ENCODE data around the gene DGCR8. TPM values are rescaled to one million over a fixed set of nuclear protein-coding genes. Genes with fewer than 3 reads are reported as not detected.

The DGCR8 gene
- total RNA-seq, 1 donor, result 44.2 TPM

DNA sequence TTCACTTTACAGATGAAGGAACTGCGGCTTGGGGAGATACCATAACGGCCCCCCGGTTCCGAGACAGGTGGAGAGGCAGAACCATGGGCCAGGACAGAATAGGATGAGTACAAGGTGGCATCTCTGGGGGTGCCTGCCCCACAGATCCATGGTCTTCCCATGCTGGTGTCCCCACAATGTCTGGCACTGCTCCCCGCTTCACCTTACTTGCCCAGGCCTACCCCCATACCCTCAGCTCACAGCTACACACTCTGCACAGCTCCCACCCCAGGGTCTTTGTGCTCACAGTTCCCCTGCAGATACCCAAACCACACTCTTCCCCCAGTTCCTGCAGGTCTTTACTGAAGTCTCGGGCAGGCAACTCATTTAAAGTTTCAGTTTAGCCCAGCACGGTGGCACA lies 11.4 kb upstream of the DGCR8 start:
- no peak overlapping the region for H3K4me2 ChIP-seq (ENCODE audit: insufficient read depth, low read length)
- DNase-seq (ENCODE audit: insufficient read length, low spot score, missing footprints), result no peak
- TF ChIP-seq, protein P1, sequence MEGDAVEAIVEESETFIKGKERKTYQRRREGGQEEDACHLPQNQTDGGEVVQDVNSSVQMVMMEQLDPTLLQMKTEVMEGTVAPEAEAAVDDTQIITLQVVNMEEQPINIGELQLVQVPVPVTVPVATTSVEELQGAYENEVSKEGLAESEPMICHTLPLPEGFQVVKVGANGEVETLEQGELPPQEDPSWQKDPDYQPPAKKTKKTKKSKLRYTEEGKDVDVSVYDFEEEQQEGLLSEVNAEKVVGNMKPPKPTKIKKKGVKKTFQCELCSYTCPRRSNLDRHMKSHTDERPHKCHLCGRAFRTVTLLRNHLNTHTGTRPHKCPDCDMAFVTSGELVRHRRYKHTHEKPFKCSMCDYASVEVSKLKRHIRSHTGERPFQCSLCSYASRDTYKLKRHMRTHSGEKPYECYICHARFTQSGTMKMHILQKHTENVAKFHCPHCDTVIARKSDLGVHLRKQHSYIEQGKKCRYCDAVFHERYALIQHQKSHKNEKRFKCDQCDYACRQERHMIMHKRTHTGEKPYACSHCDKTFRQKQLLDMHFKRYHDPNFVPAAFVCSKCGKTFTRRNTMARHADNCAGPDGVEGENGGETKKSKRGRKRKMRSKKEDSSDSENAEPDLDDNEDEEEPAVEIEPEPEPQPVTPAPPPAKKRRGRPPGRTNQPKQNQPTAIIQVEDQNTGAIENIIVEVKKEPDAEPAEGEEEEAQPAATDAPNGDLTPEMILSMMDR (IDR thresholded peaks at IDR 0.05; ENCODE audit: extremely low read depth, low read depth, low read length), result no peak
- H3K9me3 ChIP-seq (ENCODE audit: low read depth, low read length), result no peaks in the 10 kb centered on the region
- no peaks in the 10 kb centered on the region for H3K4me1 ChIP-seq (ENCODE audit: insufficient read depth, low read length)
- no peaks in the 10 kb centered on the region for H3K27me3 ChIP-seq (ENCODE audit: insufficient read depth, low read length)
- H2AFZ ChIP-seq (ENCODE audit: low read length), result no peak overlapping the region
- no peak overlapping the region for H3K4me3 ChIP-seq (ENCODE audit: insufficient read depth, low read length)
- no peak overlapping the region for H3K27ac ChIP-seq (ENCODE audit: low read depth, low read length)
- H3K79me2 ChIP-seq (ENCODE audit: insufficient read depth, low read length), result no peaks in the 10 kb centered on the region
- no peaks in the 10 kb centered on the region for H4K20me1 ChIP-seq (ENCODE audit: insufficient read depth, low read length)
- peaks cover 4% of the 10 kb centered on the region for H3K36me3 ChIP-seq (ENCODE audit: insufficient read depth, low read length)

DNA sequence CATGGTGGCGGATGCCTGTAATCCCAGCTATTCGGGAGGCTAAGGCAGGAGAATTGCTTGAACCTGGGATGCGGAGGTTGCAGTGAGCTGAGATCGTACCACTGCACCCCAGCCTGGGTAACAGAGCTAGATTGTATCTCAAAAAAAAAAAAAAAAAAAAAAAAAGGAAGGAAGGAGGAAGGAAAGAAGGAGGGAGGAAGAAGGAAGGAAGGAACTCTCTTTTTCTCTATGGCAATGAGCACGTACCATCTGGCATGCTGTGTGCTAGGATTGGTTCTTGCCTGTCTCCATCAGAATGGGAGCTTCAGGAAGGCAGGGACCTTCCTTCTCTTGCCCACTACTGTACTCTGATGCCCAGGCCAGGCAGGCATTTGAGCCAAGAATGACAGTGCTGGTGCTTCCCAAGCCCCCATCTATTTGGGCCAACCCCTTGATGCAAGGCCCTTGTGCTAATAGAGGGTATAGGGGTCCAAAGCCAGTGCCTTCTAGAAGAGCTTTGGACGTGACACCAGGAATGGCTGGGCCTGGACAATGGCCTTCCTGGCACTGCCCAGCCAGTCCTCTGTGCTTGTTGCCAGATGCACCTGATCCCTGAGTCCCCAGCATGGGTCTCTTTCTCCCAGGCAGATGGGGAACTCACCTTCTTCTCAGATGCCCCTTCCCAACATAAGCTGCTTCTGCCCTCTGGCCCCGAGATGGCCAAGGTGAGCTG lies 10.6 kb upstream of the DGCR8 start:
- Histone ChIP-seq H3K9me3 (ENCODE audit: low read depth, low read length) (no peaks in the 10 kb centered on the region), H3K36me3 (ENCODE audit: insufficient read depth, low read length) (no peaks in the 10 kb centered on the region)
- no peak for DNase-seq (ENCODE audit: insufficient read length, low spot score, missing footprints)

DNA sequence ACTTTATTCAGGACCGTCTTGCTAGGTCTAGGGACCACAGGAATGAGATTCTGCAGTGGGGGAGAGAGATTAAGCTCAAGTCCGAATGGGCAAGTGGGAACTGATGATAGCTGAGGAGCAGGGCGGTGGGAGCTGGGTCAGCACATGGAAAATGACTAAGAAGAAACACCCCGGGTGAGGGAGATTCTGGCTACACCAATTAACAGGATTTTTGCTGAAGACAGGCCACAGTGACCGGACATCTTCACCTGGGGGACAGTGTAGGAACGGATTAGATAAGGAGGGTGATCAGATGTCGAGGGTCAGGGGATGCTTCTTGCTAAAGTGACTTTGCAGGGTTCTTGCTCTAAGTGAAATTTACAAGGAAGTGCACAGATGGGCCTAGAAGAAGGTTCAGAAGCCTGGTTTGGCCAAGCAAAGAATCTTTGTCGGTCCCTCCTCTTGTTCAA lies 8.5 kb upstream of the DGCR8 start:
- Histone ChIP-seq H2AFZ (ENCODE audit: low read length) (no peak overlapping the region), H3K4me2 (ENCODE audit: insufficient read depth, low read length) (no peak overlapping the region), H3K4me3 (ENCODE audit: insufficient read depth, low read length) (no peak overlapping the region), H3K4me1 (ENCODE audit: insufficient read depth, low read length) (no peaks in the 10 kb centered on the region), H3K79me2 (ENCODE audit: insufficient read depth, low read length) (no peaks in the 10 kb centered on the region), H3K27me3 (ENCODE audit: insufficient read depth, low read length) (no peaks in the 10 kb centered on the region), H3K27ac (ENCODE audit: low read depth, low read length) (no peak overlapping the region), H4K20me1 (ENCODE audit: insufficient read depth, low read length) (no peaks in the 10 kb centered on the region), H3K36me3 (ENCODE audit: insufficient read depth, low read length) (no peaks in the 10 kb centered on the region), H3K9me3 (ENCODE audit: low read depth, low read length) (no peaks in the 10 kb centered on the region)
- TF ChIP-seq, protein P1 (IDR thresholded peaks at IDR 0.05; ENCODE audit: extremely low read depth, low read depth, low read length), result no peak
- no peak for DNase-seq (ENCODE audit: insufficient read length, low spot score, missing footprints)

More for the DNA sequence above, 10.6 kb upstream of the DGCR8 start:
- H3K4me1 ChIP-seq (ENCODE audit: insufficient read depth, low read length), result no peaks in the 10 kb centered on the region
- H3K27ac ChIP-seq (ENCODE audit: low read depth, low read length), result no peak overlapping the region
- no peak overlapping the region for H2AFZ ChIP-seq (ENCODE audit: low read length)
- H4K20me1 ChIP-seq (ENCODE audit: insufficient read depth, low read length), result no peaks in the 10 kb centered on the region
- TF ChIP-seq, protein P1 (IDR thresholded peaks at IDR 0.05; ENCODE audit: extremely low read depth, low read depth, low read length), result no peak
- no peak overlapping the region for H3K4me2 ChIP-seq (ENCODE audit: insufficient read depth, low read length)
- no peaks in the 10 kb centered on the region for H3K27me3 ChIP-seq (ENCODE audit: insufficient read depth, low read length)
- no peaks in the 10 kb centered on the region for H3K79me2 ChIP-seq (ENCODE audit: insufficient read depth, low read length)
- H3K4me3 ChIP-seq (ENCODE audit: insufficient read depth, low read length), result no peak overlapping the region

DNA sequence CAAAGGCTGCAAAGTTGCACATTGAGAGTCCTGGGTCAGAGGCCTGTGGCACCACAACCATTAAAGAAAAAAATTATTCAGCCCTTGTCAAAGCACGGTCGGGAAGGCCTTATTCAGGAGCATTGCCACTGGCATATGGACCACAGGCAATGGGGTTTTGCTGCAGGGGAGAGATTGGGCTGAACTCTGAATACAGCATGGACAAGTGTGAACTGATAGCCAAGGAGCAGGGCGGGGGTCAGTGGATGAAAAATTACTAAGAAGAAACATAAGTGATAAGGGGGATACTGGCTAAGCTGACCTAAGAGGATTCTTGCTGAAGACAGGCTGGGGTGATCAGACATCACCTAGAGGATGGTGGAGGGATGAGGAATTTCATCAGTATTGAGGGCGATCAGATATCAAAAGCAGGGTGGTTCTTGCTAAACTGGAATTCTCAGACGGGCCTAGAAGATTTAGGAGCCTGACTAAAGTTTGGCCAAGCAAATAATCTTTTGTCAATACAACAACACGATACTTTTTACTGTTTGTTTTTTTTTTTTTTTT lies 3.3 kb upstream of the DGCR8 start:
- peaks cover 12% of the 10 kb centered on the region for H3K4me1 ChIP-seq (ENCODE audit: insufficient read depth, low read length)
- TF ChIP-seq, protein P1 (IDR thresholded peaks at IDR 0.05; ENCODE audit: extremely low read depth, low read depth, low read length), result no peak
- no peaks in the 10 kb centered on the region for H3K9me3 ChIP-seq (ENCODE audit: low read depth, low read length)
- no peak overlapping the region for H3K4me3 ChIP-seq (ENCODE audit: insufficient read depth, low read length)
- peaks cover 9% of the 10 kb centered on the region for H4K20me1 ChIP-seq (ENCODE audit: insufficient read depth, low read length)
- H2AFZ ChIP-seq (ENCODE audit: low read length), result no peak overlapping the region
- no peak overlapping the region for H3K4me2 ChIP-seq (ENCODE audit: insufficient read depth, low read length)
- peaks cover 13% of the 10 kb centered on the region for H3K79me2 ChIP-seq (ENCODE audit: insufficient read depth, low read length)
- H3K27me3 ChIP-seq (ENCODE audit: insufficient read depth, low read length), result no peaks in the 10 kb centered on the region
- H3K36me3 ChIP-seq (ENCODE audit: insufficient read depth, low read length), result no peaks in the 10 kb centered on the region
- DNase-seq (ENCODE audit: insufficient read length, low spot score, missing footprints), result peak; percentile 58
- H3K27ac ChIP-seq (ENCODE audit: low read depth, low read length), result no peak overlapping the region

Measured in osteoblast (primary cell).